ENCODE measurements around the gene HPS1. TPM values are rescaled to one million over a fixed set of nuclear protein-coding genes. Genes with fewer than 3 reads are reported as not detected.

The HPS1 gene
- total RNA-seq, 1 experiment from 2014 or later = 40.0 TPM

DNA sequence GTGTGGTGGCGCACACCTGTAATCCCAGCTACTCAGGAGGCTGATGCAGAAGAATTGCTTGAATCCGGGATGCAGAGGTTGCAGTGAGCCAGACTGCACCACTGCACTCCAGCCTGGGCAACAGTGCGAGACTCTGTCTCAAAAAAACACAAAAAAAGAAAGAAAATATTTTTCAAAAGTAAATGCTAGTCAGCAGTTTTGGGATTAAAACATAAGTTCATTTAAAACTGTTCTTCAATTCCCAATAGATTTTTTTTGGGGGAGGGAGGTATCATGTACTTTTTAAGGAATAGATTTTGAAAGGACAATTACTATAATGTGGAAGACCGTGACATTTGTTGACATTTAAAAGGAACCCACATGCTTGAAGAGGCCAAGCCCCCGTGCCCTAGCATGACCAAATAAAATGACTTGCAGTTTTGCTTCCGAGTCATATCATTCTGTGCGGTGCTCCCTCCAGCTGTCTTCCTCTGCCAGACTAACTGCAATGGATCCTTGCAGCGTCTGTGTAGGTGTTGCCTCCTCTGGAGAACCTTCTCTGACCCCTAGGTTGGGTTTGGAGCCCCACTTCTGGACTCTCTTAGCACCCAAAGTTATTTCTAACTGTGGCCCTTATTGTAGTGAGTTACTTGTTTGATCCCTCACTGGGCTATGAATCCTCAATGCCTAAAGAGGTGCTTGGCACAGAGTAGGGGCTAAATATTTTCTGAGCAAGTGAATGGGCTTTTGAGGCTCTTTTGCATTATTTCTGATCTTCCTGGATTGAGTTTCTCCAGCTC lies 17.4 kb upstream of the HPS1 start:
- DNase-seq (ENCODE audit: low spot score) = no peak

DNA sequence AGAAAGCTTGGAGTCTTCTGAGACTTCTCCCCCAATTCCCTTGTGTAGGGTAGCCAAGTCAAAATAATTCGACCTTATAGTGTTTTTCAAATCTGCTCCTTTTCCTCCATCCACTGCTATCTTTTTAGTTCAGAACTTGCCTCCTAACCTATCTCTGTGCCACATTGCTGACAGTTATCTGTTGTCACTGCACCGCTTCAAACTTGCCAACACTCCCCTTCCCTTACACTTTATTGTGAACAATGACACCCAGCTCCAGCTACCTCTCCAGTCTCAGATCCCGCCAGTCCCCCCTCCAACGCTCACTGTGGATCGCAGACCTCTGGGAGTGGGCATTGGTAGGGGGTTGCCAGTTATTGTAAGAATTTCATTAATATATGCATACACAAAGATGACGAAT lies 16.3 kb upstream of the HPS1 start:
- DNase-seq (ENCODE audit: low spot score) = no peak

DNA sequence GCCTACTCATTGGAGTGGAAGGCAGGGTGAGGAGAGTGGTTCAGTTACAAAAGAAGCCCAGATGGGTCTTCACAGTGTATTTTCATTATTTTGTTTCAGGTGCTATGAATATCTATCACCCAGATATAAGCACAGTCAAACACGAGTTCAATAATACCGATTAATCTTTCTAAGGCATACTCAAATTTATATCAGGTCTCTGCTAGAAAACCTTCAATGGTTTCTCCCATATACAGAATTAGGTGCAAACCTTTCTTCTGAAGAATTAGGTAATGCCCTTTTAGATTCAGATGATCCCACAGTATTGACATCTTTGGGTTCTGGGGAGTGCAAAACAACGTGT lies 14.7 kb upstream of the HPS1 start:
- DNase-seq (ENCODE audit: low spot score) = no peak

DNA sequence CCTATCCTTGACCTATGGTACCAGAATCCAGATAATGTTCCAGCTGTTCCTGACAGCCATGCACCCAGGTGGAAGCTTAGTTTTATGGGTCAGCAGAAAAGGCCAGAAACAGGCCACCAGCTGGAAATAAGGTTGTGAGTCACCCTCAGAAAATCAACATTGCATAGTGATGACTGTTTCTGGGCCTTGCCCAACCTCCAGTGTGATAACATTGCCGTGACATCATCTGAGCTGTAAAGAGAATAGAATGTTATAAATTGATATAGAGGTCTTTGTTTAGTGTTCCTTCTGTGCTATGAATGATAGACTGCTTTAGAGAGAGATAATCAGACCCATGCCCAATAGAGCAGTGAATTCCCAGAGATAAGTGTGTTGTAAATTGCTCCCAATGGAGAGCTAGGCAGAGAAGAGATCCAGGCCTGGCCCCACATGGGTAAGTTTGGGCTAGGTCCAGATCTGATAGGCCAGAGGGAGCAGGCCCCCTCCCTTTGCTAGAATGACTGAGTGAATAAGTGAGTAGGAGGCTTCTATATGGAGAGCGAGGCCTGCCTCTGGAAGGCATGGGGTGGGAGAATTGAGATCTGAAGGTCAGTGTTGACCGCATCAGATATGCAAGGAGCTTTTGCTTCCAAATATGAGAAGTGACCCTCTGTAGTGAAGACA lies 14.2 kb upstream of the HPS1 start:
- peak; percentile 98 for DNase-seq (ENCODE audit: low spot score)

DNA sequence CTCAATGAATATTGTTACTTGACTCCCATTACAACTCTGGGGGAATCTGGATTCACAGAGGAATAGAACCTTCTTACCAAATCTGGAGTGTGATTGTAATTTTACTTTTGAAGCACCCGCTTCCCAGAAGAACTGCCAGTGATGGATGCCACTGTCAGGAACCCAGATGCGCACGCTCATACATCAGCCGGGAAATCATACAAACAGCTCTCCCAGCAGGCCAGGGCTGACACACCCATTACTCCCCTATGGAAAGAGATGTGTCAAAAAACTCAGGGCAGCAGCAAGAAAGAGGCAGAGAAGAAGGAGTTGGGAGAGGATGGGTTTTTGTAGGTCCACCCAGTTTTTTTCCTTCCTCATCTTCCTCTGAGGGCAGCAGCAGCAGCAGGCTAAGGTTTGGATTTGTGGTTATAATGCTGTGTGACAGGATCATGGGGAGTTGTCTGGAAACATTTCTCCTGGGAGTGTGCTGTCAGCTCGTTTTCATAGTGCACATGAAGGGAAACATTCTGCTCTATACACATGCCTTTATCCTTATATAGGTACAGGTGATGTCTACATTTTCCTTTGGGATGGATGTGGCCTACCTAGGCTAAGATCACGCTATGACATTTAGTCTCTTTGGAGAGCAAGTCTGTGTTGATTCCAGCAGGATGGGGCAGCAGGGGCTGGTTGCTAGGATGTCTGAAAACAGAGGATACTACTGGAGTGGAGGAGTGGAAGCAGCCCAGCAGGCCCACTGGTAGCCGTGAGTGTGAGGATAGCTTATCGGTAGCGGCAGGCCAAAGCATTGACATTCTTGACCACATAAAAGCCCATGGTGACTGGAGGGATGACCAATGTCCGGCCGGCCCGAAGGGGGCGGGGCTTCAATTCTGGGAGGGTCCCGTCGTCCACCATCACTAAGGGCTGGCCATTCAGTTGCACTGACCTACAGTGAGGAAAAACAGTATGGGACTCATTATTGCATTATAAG lies 12.4 kb upstream of the HPS1 start:
- DNase-seq (ENCODE audit: low spot score) = no peak

DNA sequence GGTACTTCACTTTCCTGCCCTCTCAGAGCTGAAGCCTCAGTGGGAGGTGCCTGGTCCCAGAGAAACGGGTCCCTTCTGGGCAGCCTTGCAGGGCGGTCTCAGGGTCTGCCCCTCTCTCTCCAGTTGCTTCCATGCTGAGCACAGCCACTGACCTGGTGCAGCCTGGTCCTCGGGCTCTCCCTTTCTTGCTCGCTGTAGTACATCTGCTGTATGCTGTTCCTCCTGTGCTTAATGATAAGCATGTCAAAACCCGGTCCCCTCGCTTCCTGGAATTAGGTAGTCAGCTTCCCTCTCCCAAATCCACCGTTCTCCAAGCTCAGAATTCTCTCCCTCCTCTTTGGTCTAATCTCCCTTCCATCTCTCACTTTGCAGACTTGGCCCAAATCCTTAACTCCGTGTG lies 11.0 kb upstream of the HPS1 start:
- no peak for DNase-seq (ENCODE audit: low spot score)

DNA sequence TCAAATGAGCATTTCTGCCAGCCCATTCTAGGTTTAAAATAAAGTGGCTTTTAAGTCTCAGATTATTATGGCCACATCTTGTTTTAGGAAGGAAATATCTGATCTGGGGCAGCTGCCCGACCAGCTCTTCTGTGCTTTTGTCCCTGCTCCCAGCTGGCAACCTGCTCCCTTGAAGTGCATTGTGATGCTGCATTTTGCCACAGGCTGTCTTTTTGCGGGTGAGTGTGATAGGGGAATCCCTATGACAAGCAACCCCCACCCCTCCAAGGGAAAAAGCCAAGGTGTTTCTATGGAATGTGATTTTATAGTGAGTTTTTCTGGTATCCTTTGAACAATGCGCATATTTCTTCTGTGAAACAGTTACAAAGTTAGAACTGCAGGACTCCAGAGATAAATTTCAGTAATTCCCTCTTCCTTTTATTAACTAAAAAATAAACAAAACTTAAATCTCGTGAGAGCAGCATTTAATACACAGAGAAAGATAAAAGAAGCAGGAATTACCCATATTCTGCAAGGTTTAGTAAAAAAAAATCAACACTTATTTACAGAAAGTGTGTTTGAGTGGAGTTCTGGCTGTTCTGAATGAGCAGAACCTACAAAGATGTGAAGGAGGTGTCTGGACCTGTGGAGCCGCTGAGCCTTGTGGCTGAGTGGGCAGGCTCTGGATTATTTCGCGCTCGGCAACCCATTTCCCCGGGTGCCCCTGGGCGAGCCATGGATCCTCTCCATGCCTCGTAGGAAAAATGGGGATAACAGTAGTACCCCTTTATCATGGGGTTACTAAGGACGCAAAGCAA lies 10.1 kb upstream of the HPS1 start:
- peak; percentile 21 for DNase-seq (ENCODE audit: low spot score)

DNA sequence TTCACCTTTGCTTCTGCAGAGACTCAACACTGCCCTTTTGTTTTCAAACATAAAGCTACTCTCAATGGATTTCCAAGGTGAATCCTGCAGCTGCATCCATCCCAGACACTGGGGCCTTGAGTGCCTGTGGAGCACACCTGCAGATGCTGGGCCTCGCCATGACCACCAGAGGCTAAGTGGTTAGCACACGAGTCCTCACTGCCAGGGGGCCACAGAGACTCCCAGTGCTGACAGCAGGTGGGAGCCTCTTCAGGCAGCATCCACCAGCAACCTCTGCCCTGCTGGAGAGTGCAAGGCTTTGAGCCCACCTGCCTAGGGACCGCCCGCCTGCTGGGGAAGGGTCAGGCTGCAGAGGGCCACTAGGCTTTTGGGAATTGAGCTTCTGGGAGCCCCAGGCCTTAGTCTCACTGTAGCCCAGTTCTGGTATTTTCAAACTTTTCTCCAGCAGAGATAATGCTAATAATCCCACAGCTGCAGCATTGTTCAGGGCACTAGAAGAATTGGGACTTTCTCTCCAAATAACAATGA lies 9.4 kb upstream of the HPS1 start:
- no peak for DNase-seq (ENCODE audit: low spot score)

DNA sequence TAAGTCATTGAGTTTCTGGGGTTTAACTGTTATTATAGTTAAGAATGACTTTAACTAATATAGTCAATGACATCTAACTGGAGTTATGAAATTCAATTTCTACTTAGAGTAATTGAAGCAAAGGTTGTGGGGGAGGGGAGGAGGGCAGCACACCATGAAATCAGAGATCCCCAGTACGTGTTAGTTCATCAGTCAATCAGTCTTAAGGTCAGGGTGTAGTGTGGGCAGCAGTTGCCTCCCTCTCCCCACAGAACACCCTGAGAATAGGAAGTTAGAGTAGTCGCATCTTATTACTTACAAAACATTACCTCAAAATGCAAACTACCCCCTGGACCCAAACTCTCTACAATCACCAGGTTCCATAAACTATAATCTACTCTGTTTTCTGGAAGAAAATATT lies 7.0 kb upstream of the HPS1 start:
- no peak for DNase-seq (ENCODE audit: low spot score)

GRCh38 chr10:98450618-98451017 lies 3.9 kb upstream of the HPS1 start:
- DNase-seq (ENCODE audit: low spot score) = no peak

DNA sequence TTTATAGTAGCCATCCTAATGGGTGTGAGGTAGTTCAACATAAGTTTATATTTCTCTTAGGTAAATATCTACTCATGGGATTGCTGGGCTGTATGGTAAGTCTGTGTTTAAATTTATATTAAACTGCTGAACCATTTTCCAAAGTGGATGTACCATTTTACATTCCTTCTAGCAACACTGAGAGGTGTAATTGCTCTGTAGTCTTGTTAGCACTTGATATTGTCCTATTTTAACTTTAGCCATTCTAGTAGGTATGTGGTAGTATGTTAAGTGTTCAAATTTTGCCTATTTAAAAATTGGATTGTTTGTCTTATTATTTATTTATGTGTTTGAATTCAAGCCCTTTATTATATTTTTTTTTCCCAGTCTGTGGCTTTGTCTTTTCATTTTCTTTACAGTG lies 2.6 kb upstream of the HPS1 start:
- no peak for DNase-seq (ENCODE audit: low spot score)

GRCh38 chr10:98446151-98446660 lies 529 bp downstream of the HPS1 start:
- peak; percentile 19 for DNase-seq (ENCODE audit: low spot score)

GRCh38 chr10:98445200-98445812 lies 1.4 kb downstream of the HPS1 start:
- DNase-seq (ENCODE audit: low spot score) = no peak

GRCh38 chr10:98444314-98445006 lies 2.3 kb downstream of the HPS1 start:
- DNase-seq (ENCODE audit: low spot score) = no peak

GRCh38 chr10:98438715-98439114 lies 8.0 kb downstream of the HPS1 start:
- no peak for DNase-seq (ENCODE audit: low spot score)

DNA sequence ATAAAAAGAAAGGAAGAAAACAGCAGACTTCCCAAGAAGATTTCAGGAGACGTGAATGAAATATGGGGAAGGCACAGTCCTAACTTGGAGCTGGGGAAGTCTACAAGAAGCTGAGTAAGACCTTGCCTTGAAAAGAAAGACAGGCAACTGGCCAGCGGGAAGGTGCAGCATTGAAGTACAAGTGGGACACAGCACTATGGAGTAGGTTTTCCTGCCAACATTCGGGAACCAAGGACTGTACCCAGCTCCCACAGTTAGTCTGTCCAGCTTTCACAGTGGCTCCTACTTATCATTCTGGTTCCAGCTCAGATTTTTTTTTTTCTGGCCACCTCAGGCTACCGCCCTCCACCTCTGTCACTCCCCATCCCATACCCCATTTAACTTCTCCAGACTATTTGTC lies 10.0 kb downstream of the HPS1 start:
- no peak for DNase-seq (ENCODE audit: low spot score)

DNA sequence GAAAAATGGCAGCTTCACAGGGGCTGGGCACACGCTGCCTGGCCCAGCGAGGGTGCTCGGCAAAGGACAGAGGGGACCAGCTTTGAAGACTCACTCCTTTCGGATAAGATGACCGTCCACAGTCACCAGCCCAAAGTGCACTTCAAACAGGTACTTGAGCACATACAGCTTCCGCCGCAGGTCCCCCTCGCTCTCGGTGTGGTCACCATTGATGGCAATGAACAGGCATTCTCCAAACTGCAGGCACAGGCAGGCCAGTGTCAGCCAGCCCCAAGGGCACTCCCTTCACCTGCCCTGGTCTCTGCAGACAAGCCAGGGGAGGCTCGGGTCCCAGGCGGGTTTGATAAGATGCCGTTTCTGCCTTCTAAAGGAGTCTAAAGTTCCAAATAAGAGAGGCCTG lies 11.6 kb downstream of the HPS1 start:
- no peak for DNase-seq (ENCODE audit: low spot score)

- peak; percentile 89 for DNase-seq (ENCODE audit: low spot score)
These were observed 12.6 kb downstream of the HPS1 start for GRCh38 chr10:98433881-98434732.

GRCh38 chr10:98433371-98433770 lies 13.4 kb downstream of the HPS1 start:
- no peak for DNase-seq (ENCODE audit: low spot score)

All from A172 (cell line).